ENCODE measurements around the gene CD22. TPM values are rescaled to one million over a fixed set of nuclear protein-coding genes. Genes with fewer than 3 reads are reported as not detected.
"Not testable (repeated sequence)": the region's sequence is repeated elsewhere in the genome, so short reads cannot be mapped to it uniquely, and the experiment has no call there.

Gene CD22
- polyA plus RNA-seq, 1 donor from 2014 or later: not detected

GRCh38 chr19:35373492-35373891 is 44.5 kb downstream of the CD22 start:
- H3K36me3 ChIP-seq (ENCODE audit: insufficient read depth, low read length): no peaks in the 10 kb centered on the region
- TF ChIP-seq RAD21 (conservative IDR thresholded peaks at IDR 0.05) (no peak), CTCF (IDR thresholded peaks at IDR 0.05; ENCODE audit: poor library complexity, severe bottlenecking) (no peak), POLR2AphosphoS5 (IDR thresholded peaks at IDR 0.05) (no peak), SMC3 (conservative IDR thresholded peaks at IDR 0.05; ENCODE audit: poor library complexity) (no peak), EZH2 (IDR thresholded peaks at IDR 0.05; ENCODE audit: borderline replicate concordance, insufficient read depth, low read length, poor library complexity, severe bottlenecking) (no peak), MXI1 (conservative IDR thresholded peaks at IDR 0.05; ENCODE audit: poor library complexity, severe bottlenecking) (no peak), EP300 (conservative IDR thresholded peaks at IDR 0.05; ENCODE audit: poor library complexity, severe bottlenecking) (no peak), TAF1 (IDR thresholded peaks at IDR 0.05; ENCODE audit: low read depth) (no peak), REST (IDR thresholded peaks at IDR 0.05; ENCODE audit: borderline replicate concordance) (no peak)
- no peak overlapping the region for H3K4me3 ChIP-seq (ENCODE audit: low read length)
- H3K27me3 ChIP-seq (ENCODE audit: insufficient read depth, low read depth, low read length): no peaks in the 10 kb centered on the region
- H3K4me2 ChIP-seq (ENCODE audit: low read length): no peak overlapping the region
- no peaks in the 10 kb centered on the region for H3K9me2 ChIP-seq (ENCODE audit: insufficient read depth, low read length)
- no peak overlapping the region for H3K9ac ChIP-seq (ENCODE audit: low read length)
- H4K20me1 ChIP-seq (ENCODE audit: insufficient read depth): no peaks in the 10 kb centered on the region
- H3K9me3 ChIP-seq (ENCODE audit: low read length): no peaks in the 10 kb centered on the region
- no peak overlapping the region for H3K27ac ChIP-seq (ENCODE audit: low read length)
- no peaks in the 10 kb centered on the region for H3K79me2 ChIP-seq (replicated peaks; ENCODE audit: insufficient read depth, low read length)
- no peak overlapping the region for H2AFZ ChIP-seq (ENCODE audit: low read depth, low read length)
- H3F3A ChIP-seq (ENCODE audit: insufficient read depth, low read length, poor library complexity, severe bottlenecking): no peaks in the 10 kb centered on the region

DNA sequence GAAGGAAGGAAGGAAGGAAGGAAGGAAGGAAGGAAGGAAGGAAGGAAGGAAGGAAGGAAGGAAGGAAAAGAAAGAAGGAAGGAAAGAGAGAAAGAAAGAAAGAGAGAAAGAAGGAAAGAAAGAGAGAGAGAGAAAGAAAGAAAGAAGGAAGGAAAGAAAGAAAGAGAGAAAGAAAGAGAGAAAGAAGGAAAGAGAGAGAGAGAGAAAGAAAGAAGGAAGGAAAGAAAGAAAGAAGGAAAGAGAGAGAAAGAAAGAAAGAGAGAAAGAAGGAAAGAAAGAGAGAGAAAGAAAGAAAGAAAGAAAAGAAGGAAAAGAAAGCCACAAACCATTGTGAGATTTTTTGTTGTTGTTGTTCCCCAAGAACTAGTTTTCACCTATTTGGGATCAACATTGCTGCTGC is 45.0 kb downstream of the CD22 start:
- H3K79me2 ChIP-seq (replicated peaks; ENCODE audit: insufficient read depth, low read length); H4K20me1 ChIP-seq (ENCODE audit: insufficient read depth); H3K27ac ChIP-seq (ENCODE audit: low read length); H3K4me3 ChIP-seq (ENCODE audit: low read length); H3K9me3 ChIP-seq (ENCODE audit: low read length); H3K9me2 ChIP-seq (ENCODE audit: insufficient read depth, low read length); H2AFZ ChIP-seq (ENCODE audit: low read depth, low read length); H3K4me2 ChIP-seq (ENCODE audit: low read length); H3K9ac ChIP-seq (ENCODE audit: low read length); H3K27me3 ChIP-seq (ENCODE audit: insufficient read depth, low read depth, low read length); H3K36me3 ChIP-seq (ENCODE audit: insufficient read depth, low read length); H3F3A ChIP-seq (ENCODE audit: insufficient read depth, low read length, poor library complexity, severe bottlenecking): not testable (repeated sequence)

All from neural cell (in vitro differentiated cells).